Mucosa of descending colon (tissue), 3 donors: Measurements from ENCODE around the gene SPPL3. TPM values are rescaled to one million over a fixed set of nuclear protein-coding genes. Genes with fewer than 3 reads are reported as not detected.
A peak's percentile ranks its signal among the peaks of the same experiment; 100 is the strongest.
"Not testable (repeated sequence)": the region's sequence is repeated elsewhere in the genome, so short reads cannot be mapped to it uniquely, and the experiment has no call there.

ENCODE experiments used
- ATAC-seq: fragments of 200-7000 bp; cut with Tn5 transposase; one replicate; pipeline ENCODE4 v1.9.1; 2020; ENCODE audit warnings: mild to moderate bottlenecking, moderate library complexity
- DNase-seq, 3 donors: peaks; one replicate each; pipeline ENCODE4 v3.0.0-alpha.2; 2020
- H3K36me3 ChIP-seq: fragments of 200-600 bp; one replicate; pipeline ENCODE4 v1.8.0; 2021; ENCODE audit warnings: low read depth, mild to moderate bottlenecking
- H3K4me1 ChIP-seq: fragments of 200-600 bp; one replicate; pipeline ENCODE4 v1.8.0; 2021; ENCODE audit warnings: low read depth, mild to moderate bottlenecking
- H3K4me3 ChIP-seq: fragments of 200-600 bp; one replicate; pipeline ENCODE4 v1.8.0; 2021; ENCODE audit warnings: mild to moderate bottlenecking
- H3K9me3 ChIP-seq: fragments of 200-600 bp; one replicate; pipeline ENCODE4 v1.8.0; 2021; ENCODE audit warnings: mild to moderate bottlenecking
- intact Hi-C, 2 donors: fragments of 100-400 bp; cut with DNase I in 1 of 2; cut with micrococcal nuclease in 1 of 2; formaldehyde crosslinking; loops; one replicate each; pipeline versions ENCODE4 v1.11.0 to v1.11.1; 2022; cut with DNase I, micrococcal nuclease
- total RNA-seq, 3 donors: library from RNA; stranded (reverse); fragmentation: NEBNext Ultra II Directional in 2 of 3; extraction: Animal tissue kit (Norgen Biotek cat#: 25700) in 2 of 3; gene quantifications; one replicate each; pipeline versions ENCODE4 v1.2.1 to v1.2.4, GENCODE V29; 2021 to 2023
- TF ChIP-seq, protein P1 (sequence below): fragments of 200-600 bp; IDR thresholded peaks from one replicate; pipeline ENCODE4 v1.8.0; 2022; ENCODE audit warnings: antibody characterized with exemption, mild to moderate bottlenecking
- donor health status: DM: no; HTN: no; CAD: no; lungs with moderate emphysema.
- donor health status: DM: no; HTN: no; CAD: no.
- donor health status: DM: no; HTN: yes; CAD: no.

SPPL3 gene
- total RNA-seq, 3 donors from 2014 or later: 51.8 to 72.1 (median 65.6) TPM

DNA sequence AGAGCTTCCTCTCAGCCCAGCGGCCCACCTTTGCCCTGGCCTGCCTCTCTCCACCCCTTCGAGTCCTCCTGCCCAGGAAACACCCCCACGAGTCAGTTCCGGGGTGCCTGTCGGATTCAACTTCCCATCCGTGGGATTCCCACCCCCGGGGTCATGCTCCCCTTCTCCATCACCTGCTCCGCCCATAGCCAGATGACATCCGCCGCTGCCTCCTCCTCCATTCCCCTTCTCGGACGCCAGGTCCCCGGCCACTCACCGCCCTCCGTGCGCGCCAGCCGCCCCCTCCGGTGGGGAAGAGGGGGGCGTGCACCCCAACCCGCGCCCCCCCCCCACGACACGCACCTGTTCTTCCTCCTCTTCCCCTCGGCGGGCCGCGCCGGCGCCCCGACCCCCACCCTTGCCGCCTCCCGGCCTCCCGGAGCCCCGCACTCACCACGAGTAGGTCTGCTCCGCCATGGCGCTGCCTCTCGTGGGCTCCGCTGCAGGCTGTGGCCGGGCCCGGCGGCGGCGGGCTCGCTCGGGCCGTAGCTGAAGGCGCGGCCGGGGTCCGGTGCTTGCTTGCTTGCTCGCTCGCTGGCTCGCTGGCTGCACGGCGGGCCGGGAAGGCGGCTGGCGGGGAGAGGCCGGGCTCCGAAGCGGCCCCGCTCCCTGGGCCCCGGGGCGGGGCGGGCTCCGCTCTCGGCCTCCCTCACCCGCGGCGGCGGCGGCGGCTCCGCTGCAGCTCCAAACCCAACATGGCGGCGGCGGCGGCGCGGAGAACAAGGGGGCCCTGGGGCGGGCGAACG, 554 bp downstream of the SPPL3 start:
- intact Hi-C loops: no loop called here
- Histone ChIP-seq H3K36me3 (no peaks in the 10 kb centered on the region), H3K4me3 (peak overlapping the region; percentile 94), H3K4me1 (peaks cover 12% of the 10 kb centered on the region), H3K9me3 (no peaks in the 10 kb centered on the region)
- TF ChIP-seq, protein P1, sequence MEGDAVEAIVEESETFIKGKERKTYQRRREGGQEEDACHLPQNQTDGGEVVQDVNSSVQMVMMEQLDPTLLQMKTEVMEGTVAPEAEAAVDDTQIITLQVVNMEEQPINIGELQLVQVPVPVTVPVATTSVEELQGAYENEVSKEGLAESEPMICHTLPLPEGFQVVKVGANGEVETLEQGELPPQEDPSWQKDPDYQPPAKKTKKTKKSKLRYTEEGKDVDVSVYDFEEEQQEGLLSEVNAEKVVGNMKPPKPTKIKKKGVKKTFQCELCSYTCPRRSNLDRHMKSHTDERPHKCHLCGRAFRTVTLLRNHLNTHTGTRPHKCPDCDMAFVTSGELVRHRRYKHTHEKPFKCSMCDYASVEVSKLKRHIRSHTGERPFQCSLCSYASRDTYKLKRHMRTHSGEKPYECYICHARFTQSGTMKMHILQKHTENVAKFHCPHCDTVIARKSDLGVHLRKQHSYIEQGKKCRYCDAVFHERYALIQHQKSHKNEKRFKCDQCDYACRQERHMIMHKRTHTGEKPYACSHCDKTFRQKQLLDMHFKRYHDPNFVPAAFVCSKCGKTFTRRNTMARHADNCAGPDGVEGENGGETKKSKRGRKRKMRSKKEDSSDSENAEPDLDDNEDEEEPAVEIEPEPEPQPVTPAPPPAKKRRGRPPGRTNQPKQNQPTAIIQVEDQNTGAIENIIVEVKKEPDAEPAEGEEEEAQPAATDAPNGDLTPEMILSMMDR: no peak
- ATAC-seq (peak; percentile 79), DNase-seq (peak; percentile 80 to 91 (median 85))

DNA sequence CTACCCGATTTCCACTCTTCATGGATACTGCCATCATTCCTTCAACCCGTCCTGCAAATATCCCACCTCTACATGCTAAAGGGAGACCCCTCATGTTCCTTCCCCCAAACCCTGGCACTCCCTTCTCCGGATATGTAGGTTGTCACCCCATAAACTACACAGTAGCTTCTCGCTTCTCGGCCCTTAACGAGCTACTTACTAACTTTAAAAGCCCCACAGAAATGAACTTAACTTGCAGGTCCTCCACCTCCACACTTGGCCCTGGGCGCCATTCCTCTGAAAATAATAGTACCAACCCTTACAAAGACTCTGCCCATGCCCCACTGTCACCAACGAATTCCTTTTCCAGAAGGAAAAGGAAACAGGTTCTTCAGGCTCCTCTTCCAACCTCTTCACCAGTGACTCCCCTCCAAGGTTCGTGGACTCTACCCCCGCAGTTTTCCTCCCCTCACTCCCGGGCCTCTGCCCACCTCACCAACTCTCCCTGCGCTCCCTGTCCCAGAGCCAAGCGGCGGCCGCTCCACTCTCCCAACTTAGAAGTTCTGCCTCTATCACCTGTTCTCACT, 1.2 kb downstream of the SPPL3 start:
- DNase-seq: peak in 1 of 3 donors; percentile 20

DNA sequence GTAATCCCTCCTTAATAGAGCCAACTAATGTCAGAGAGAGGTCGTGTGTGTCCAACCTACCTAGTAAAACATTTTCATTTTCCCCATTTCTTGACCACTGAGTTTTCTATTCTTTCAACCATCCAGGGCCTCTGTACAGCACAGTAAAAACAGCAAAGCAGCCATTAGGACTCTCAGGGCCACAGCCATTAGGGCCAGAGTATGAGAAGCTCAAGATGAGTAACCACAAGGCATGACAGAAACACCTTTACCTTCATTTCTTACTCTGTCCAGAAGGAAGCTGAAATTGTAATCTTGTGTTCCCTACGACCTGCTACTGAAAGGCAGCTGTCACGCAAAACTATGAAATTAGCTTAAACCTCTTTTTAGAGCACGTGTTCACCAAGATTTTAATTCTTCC, 2.3 kb downstream of the SPPL3 start:
- ATAC-seq (no peak), DNase-seq (no peak)
- Histone ChIP-seq H3K4me1 (peaks cover 12% of the 10 kb centered on the region), H3K9me3 (no peaks in the 10 kb centered on the region), H3K4me3 (no peak overlapping the region), H3K36me3 (no peaks in the 10 kb centered on the region)
- TF ChIP-seq, protein P1: no peak
- intact Hi-C loops: no loop called here

More for the DNA sequence above, 1.2 kb downstream of the SPPL3 start:
- H3K4me1 ChIP-seq: peaks cover 12% of the 10 kb centered on the region
- TF ChIP-seq, protein P1: no peak
- no peaks in the 10 kb centered on the region for H3K36me3 ChIP-seq
- no peaks in the 10 kb centered on the region for H3K9me3 ChIP-seq
- ATAC-seq: no peak
- peak overlapping the region; percentile 94 for H3K4me3 ChIP-seq
- intact Hi-C loops: no loop called here

DNA sequence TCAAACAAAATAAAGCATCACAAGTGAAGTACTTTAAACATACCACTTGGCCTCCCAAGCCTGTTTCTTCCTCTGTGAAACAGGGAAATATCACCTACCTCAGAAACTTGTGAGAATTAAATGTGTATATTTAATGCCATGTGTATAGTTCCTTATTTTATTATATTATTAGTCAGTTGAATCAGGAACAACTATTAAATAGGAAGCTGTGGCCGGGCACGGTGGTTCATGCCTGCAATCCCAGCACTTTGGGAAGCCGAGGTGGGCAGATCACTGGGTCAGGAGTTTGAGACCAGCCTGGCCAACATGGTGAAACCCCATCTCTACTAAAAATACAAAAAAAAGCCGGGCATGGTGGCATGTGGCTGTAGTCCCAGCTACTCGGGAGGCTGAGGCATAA, 3.1 kb downstream of the SPPL3 start:
- DNase-seq, H3K9me3 ChIP-seq, H3K4me3 ChIP-seq, intact Hi-C loops, H3K36me3 ChIP-seq, ATAC-seq: not testable (repeated sequence)
- H3K4me1 ChIP-seq: peaks cover 12% of the 10 kb centered on the region

DNA sequence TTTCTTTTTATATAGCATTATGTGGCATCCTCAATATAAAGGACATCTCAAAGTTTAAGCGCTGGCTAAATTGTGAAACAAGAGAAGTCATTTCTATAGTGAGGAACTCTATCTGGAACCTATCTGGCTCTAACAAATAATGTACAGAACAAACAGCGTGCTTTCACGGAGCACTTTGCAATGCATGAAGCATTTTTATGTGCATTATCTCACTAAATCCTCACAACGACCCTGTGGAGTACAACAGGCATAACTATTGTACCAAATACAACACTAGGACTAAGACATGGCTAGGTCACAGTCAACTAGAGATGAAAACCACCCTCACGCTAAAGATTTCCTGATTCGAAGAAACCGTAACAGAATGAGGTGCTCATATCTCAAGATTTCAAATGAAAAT, 8.6 kb downstream of the SPPL3 start:
- Histone ChIP-seq H3K4me3 (no peak overlapping the region), H3K36me3 (no peaks in the 10 kb centered on the region), H3K4me1 (peaks cover 8% of the 10 kb centered on the region), H3K9me3 (no peaks in the 10 kb centered on the region)
- TF ChIP-seq, protein P1: no peak
- ATAC-seq: no peak
- intact Hi-C loops: no loop called here
- DNase-seq: no peak

DNA sequence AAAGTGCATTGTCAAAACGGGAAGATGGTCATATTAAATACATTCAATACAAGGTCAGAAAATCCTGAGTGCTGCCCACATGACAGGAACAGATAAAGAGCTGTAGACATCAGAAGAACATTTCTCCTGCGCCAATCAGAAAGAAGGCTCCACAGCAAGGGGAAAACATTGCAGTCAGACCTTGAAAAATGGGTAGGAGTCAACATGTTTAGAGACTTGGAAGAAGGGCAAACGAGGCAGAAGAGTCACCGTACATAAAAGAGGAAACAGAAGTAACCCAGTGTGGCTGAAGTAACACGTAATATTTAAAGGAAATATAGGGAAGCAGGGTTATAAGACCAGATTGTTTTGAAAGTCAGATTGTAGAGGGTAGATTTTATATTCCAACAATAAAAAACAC, 11.9 kb downstream of the SPPL3 start:
- intact Hi-C loops: no loop called here

More for the DNA sequence above, 11.9 kb downstream of the SPPL3 start:
- TF ChIP-seq, protein P1: no peak
- no peaks in the 10 kb centered on the region for H3K9me3 ChIP-seq
- H3K4me3 ChIP-seq: no peak overlapping the region
- H3K36me3 ChIP-seq: no peaks in the 10 kb centered on the region
- peaks cover 7% of the 10 kb centered on the region for H3K4me1 ChIP-seq
- no peak for ATAC-seq
- DNase-seq: no peak
